GM21723 (cell line): ENCODE data around the gene MAP7.
"Not testable (repeated sequence)": the region's sequence is repeated elsewhere in the genome, so short reads cannot be mapped to it uniquely, and the experiment has no call there.

ENCODE experiments used
- ATAC-seq: cut with Tn5 transposase; IDR thresholded peaks from one replicate; pipeline ENCODE4 v1.9.1; 2021; ENCODE audit warnings: mild to moderate bottlenecking, moderate library complexity; ENCODE audit not compliant: unreplicated experiment

MAP7 gene

GRCh38 chr6:136550330-136551071 is at the start of gene MAP7:
TSS of gene MAP7 (minus strand) at chr6:136550422. CDS start at chr6:136550408, 14 bp downstream.
- ATAC-seq: peak; percentile 81

DNA sequence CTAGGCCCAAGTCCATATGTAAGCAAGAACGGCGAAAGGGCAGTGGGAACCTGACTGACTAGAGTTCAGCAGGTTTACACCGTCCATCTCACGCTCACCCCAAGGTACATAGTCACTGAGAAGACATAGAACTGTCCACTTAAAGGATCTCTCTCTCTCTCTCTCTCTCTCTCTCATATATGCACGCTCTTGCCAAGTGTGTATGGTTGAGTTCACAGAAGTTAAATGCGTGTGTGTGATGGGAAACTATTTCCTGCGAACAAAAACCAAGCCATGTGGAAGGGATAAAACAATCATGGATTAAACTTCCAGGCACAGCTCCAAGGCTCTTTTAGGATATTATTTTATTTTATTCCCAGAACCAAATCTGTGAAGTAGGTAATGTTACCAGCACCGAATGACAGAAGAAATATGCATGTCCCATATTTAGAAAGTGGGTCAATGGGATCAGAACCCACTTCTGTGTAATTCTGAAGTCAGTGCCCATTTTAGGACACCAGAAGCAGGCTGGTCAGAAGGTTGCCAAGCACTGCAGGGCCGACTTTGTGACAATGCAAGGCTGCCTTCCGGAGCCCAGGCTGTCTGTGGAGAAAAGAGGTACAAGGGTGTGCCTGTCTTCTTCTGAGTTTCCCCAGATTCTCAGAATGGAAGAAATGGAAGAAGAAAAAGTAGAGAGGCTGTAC is 49.2 kb upstream of the MAP7 start:
- ATAC-seq: no peak

DNA sequence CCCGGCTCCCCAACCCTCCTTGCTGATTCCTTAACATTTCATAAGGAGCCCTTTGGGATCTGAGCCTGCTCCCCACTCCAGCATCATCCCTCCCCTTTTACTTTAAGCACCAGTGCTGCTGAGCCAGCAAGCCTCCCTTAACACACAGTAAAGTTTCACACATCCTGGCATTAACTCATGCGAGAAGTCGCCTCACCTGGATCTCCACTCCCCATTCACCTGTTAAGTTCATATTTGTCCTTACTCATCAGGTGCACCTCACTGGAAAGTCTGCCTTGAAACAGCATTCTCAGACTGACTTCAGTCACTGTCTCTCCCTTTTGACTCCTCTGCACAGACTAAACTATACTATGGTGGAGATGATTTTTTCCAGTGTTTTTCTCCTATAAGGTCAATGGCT is 47.8 kb upstream of the MAP7 start:
- ATAC-seq: no peak

- no peak for ATAC-seq
Observed at GRCh38 chr6:136594671-136595070, 44.4 kb upstream of the MAP7 start.

DNA sequence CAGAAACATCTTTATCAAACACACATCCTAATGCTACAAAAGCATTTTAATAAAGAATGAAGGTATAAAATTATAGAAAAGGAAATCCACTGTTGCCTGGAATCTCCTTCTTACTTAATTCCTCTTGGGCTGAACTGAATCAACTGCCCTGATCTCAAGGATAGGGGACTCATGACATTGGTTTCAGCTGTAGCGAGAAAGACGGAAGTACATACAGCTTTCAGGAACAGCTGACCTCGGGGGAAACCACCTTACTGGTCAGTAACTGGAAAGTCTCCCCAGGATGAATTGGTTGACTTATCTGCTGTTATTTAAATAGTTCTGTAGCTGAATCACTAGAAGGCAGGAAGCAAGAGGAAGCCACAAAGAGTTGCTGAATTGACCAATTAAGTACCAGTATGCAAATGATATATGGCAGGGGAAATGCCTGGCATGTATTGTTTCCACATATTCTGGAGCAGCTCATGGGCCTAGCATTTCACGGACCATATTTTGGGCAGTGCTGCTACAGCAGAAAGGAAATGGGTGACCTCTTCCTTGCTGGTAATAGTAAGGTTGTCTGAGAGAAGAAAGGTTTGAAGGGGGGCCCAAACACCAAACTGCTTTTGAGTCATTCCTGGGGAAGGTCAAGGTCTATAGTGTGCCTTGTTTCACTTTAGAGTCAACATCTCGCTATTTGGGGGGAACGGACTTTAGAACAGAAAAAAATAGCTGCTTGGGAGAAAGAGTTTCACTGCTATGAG is 43.7 kb upstream of the MAP7 start:
- ATAC-seq: peak; percentile 96

- no peak for ATAC-seq
Observed at GRCh38 chr6:136592930-136593673, 42.9 kb upstream of the MAP7 start.

DNA sequence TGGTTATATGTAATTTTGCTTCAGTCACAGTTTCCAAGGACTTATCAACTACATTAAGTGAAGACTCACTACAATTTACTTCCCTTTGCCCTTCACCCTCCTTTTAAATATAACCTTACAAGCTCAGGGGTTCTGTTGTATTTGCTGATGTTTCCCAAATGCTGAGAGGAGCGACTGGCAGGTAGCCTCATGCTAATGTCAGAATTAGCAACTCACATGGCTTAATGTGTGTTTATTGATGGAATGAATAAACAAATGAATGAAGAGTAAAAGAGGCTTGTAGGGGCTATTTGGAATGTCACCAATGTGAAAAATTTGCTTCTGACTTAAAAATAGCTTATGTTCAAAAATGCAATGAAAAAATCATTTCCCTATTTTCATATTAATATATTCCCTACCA is 41.4 kb upstream of the MAP7 start:
- no peak for ATAC-seq

- not testable (repeated sequence) for ATAC-seq
Observed at GRCh38 chr6:136590846-136591245, 40.6 kb upstream of the MAP7 start.

DNA sequence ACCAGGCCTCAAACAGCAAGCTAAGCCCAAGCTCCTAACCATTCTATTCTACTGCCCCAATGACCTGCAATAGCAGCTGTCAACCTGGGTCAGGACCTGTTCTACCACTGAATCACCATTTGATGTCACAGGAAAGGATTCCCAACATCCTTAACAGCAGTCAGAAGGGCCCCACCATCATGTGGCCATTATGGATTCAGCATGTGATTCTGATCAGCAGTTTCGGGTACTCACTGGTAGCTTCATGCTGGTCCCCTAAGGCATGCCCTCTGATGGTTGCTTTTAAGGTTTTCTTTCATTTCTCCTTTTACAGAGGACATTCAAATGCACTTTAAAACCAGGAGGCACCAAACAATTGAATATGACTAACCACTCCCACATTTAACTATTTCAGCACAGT is 37.3 kb upstream of the MAP7 start:
- no peak for ATAC-seq

GRCh38 chr6:136586295-136586694 is 36.1 kb upstream of the MAP7 start:
- no peak for ATAC-seq

- not testable (repeated sequence) for ATAC-seq
Observed at GRCh38 chr6:136585523-136585922, 35.3 kb upstream of the MAP7 start.

DNA sequence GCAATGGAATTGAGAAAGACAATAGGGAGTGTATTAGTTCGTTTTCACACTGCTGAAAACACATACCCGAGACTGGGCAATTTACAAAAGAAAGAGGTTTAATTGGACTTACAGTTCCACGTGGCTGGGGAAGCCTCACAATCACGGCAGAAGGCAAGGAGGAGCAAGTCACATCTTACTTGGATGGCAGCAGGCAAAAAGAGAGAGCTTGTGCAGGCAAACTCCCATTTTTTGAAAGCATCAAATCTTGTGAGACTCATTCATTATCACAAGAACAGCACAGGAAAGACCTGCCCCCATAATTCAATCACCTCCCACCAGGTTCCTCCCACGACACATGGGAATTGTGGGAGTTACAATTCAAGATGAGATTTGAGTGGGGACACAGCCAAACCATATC is 34.1 kb upstream of the MAP7 start:
- ATAC-seq: not testable (repeated sequence)

DNA sequence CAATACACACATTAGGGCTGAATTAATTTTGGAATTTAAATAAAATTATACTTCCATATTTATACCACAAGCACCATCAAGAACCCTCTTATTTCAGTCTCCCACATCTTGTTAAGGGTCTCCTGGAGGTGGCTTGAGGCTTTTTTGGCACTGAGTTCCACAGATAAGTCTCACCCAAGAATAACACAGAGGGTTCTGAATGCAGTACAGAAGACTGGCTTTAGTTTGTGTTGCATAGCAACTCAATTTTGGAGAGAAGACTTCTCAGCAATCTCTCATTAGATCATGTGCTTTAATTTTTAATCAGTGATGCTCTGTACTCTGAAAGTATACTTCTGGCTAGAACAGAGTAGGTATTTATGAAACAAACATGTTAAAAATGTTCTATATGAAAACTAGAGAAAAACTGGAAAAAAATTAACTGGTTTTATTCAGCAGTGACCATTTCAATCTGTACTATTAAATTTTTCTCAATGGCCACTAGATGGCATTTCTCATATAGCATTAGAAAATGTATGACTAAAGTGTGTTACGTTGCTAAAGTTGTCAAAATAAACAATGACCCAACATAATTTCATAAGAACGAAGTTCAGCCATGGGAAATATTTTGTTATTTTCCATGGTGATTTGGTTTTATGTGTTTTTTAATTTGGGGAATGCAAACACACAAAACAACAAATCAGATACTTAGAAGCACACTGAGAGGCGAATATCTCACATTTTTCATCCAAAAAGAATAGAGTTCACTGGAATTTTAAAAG is 32.7 kb upstream of the MAP7 start:
- no peak for ATAC-seq

- no peak for ATAC-seq
Observed at GRCh38 chr6:136579800-136580199, 29.6 kb upstream of the MAP7 start.

DNA sequence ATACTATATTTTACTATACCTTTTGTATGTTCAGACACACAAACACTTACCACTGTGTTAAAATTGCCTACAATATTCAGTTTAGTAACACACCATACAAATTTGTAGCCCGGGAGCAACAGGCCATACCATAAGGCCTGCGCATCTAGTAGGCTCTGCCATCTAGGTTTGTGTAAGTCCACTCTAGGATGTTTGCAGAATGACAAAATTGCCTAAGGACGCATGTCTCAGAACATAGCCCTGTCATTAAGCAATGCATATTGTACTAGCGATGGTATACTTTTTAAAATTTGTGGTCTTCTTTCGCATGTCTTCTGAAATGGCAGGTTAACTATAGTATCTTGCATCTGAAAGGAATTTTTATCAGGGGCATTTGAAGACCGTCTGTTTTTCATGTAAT is 26.6 kb upstream of the MAP7 start:
- ATAC-seq: no peak

DNA sequence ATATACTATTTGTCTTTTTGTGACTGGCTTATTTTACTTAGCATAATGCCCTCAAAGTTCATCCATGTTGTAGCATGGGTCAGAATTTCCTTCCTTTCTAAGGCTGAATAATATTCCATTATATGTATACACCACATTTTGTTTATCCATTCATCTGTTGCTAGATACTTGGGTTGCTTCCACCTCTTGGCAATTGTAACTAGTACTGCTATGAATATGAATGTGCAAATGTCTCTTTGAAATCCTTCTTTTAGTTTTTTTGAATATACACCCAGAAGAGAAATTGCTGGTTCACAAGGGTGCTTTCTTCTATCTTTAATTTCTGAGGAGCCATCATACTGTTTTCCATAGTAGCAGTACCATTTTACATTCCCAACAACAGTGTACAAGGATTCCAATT is 21.3 kb upstream of the MAP7 start:
- ATAC-seq: no peak

GRCh38 chr6:136571065-136571464 is 20.8 kb upstream of the MAP7 start:
- ATAC-seq: no peak

GRCh38 chr6:136568129-136568528 is 17.9 kb upstream of the MAP7 start:
- ATAC-seq: no peak

GRCh38 chr6:136567688-136568087 is 17.5 kb upstream of the MAP7 start:
- no peak for ATAC-seq

DNA sequence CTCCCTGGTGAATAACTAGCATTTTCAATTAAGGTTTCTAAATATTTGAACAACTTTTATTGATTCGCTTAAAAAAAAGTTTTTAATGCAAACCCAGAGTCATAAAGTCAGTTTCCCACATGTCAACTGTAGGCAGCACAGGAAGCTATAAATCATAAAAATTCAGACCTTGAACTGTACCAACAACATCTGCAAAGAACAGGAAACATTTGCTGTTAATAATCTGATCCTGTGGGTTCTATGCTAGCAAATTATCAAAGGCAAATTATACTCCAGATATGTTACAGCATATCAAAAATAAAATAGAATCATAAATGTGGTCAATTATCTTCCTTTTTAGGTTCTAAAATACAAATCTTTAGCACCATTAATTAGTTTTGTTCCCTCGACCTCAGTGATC is 16.6 kb upstream of the MAP7 start:
- ATAC-seq: no peak
